Mesodermal cell (in vitro differentiated cells): ENCODE measurements around the gene HNMT.

Source experiments
- H3K27ac ChIP-seq: 2 replicates; pipeline ENCODE4 v1.7.0; 2013; ENCODE audit warnings: mild to moderate bottlenecking, low read depth, low read length, moderate library complexity; ENCODE audit not compliant: severe bottlenecking
- H3K36me3 ChIP-seq: 2 replicates; pipeline ENCODE4 v1.7.1; 2013; ENCODE audit warnings: mild to moderate bottlenecking, low read length, moderate library complexity; ENCODE audit not compliant: control insufficient read depth, insufficient read depth
- H3K4me1 ChIP-seq: one replicate; pipeline ENCODE4 v1.7.1; 2013; ENCODE audit warnings: mild to moderate bottlenecking, low read length; ENCODE audit not compliant: insufficient read depth, control insufficient read depth, poor library complexity, severe bottlenecking
- H3K4me3 ChIP-seq: 2 replicates; pipeline ENCODE4 v1.7.0; 2013; ENCODE audit warnings: low read length, control low read depth, mild to moderate bottlenecking; ENCODE audit not compliant: insufficient read depth, poor library complexity, severe bottlenecking; ENCODE audit errors: extremely low read depth
- H3K9me3 ChIP-seq: 2 replicates; pipeline ENCODE4 v1.7.1; 2013; ENCODE audit warnings: mild to moderate bottlenecking, low read length, moderate library complexity; ENCODE audit not compliant: control insufficient read depth
- WGBS, 2 experiments: methylation state at CpG; one replicate each; pipeline ENCODE4 v1.1.5; 2013; ENCODE audit warnings: missing lambda C conversion rate in 2 of 2; ENCODE audit not compliant: insufficient coverage in 2 of 2; 5-methylcytosine and 5-hydroxymethylcytosine counted together

HNMT gene

GRCh38 chr2:138010890-138011289 is 46.6 kb downstream of the HNMT start:
- H3K4me1 ChIP-seq = no peaks in the 10 kb centered on the region
- H3K9me3 ChIP-seq = no peaks in the 10 kb centered on the region
- no peaks in the 10 kb centered on the region for H3K36me3 ChIP-seq
- WGBS, 2 experiments = 100% methylated on average over 1 to 3 of the region's 4 CpGs
- no peak overlapping the region for H3K27ac ChIP-seq
- no peak overlapping the region for H3K4me3 ChIP-seq

- Histone ChIP-seq H3K4me1 (no peaks in the 10 kb centered on the region), H3K36me3 (no peaks in the 10 kb centered on the region), H3K9me3 (no peaks in the 10 kb centered on the region), H3K4me3 (no peak overlapping the region), H3K27ac (no peak overlapping the region)
- WGBS, 2 experiments = no CpG with 5 or more reads among the region's 3 CpGs
Observed at GRCh38 chr2:138012082-138012481, 47.8 kb downstream of the HNMT start.

GRCh38 chr2:138012968-138013367 is 48.7 kb downstream of the HNMT start:
- Histone ChIP-seq H3K4me3 (no peak overlapping the region), H3K9me3 (no peaks in the 10 kb centered on the region), H3K4me1 (no peaks in the 10 kb centered on the region), H3K27ac (no peak overlapping the region), H3K36me3 (no peaks in the 10 kb centered on the region)
- 84 to 95% methylated on average over 2 of the region's 3 CpGs for WGBS, 2 experiments

GRCh38 chr2:138013639-138014038 is 49.4 kb downstream of the HNMT start:
- Histone ChIP-seq H3K9me3 (no peaks in the 10 kb centered on the region), H3K27ac (no peak overlapping the region), H3K36me3 (no peaks in the 10 kb centered on the region), H3K4me1 (no peaks in the 10 kb centered on the region), H3K4me3 (no peak overlapping the region)
- WGBS, 2 experiments = 93 to 100% methylated on average over 2 of the region's 2 CpGs

- no peaks in the 10 kb centered on the region for H3K36me3 ChIP-seq
- WGBS, 2 experiments = no CpG with 5 or more reads among the region's 3 CpGs
- no peaks in the 10 kb centered on the region for H3K4me1 ChIP-seq
- H3K27ac ChIP-seq = no peak overlapping the region
- no peaks in the 10 kb centered on the region for H3K9me3 ChIP-seq
- no peak overlapping the region for H3K4me3 ChIP-seq
Observed at GRCh38 chr2:138015494-138015893, 51.2 kb downstream of the HNMT start.

- 100% methylated on average over 1 of the region's 3 CpGs; no CpG with 5 or more reads in 1 of the 2 experiments for whole genome bisulfite sequencing, 2 experiments
- Histone ChIP-seq H3K36me3 (no peaks in the 10 kb centered on the region), H3K9me3 (no peaks in the 10 kb centered on the region), H3K27ac (no peak overlapping the region), H3K4me3 (no peak overlapping the region), H3K4me1 (no peaks in the 10 kb centered on the region)
Observed at GRCh38 chr2:138016351-138017087, 52.2 kb downstream of the HNMT start.

- WGBS, 2 experiments = 100% methylated on average over 1 of the region's 1 CpG
- H3K9me3 ChIP-seq = no peaks in the 10 kb centered on the region
- no peak overlapping the region for H3K27ac ChIP-seq
- no peak overlapping the region for H3K4me3 ChIP-seq
- no peaks in the 10 kb centered on the region for H3K4me1 ChIP-seq
- no peaks in the 10 kb centered on the region for H3K36me3 ChIP-seq
Observed at GRCh38 chr2:138017824-138018223, 53.6 kb downstream of the HNMT start.

GRCh38 chr2:138018866-138019688 is 54.8 kb downstream of the HNMT start:
- H3K36me3 ChIP-seq = no peaks in the 10 kb centered on the region
- H3K27ac ChIP-seq = no peak overlapping the region
- H3K4me1 ChIP-seq = no peaks in the 10 kb centered on the region
- H3K9me3 ChIP-seq = no peaks in the 10 kb centered on the region
- 80 to 84% methylated on average over 1 to 3 of the region's 3 CpGs for WGBS, 2 experiments
- H3K4me3 ChIP-seq = no peak overlapping the region

- Histone ChIP-seq H3K4me1 (no peaks in the 10 kb centered on the region), H3K9me3 (no peaks in the 10 kb centered on the region), H3K36me3 (no peaks in the 10 kb centered on the region), H3K27ac (no peak overlapping the region), H3K4me3 (no peak overlapping the region)
- WGBS, 2 experiments = no CpG with 5 or more reads among the region's 1 CpG
Observed at GRCh38 chr2:138020432-138020831, 56.2 kb downstream of the HNMT start.

- H3K9me3 ChIP-seq = no peaks in the 10 kb centered on the region
- H3K4me1 ChIP-seq = no peaks in the 10 kb centered on the region
- no peak overlapping the region for H3K4me3 ChIP-seq
- no peaks in the 10 kb centered on the region for H3K36me3 ChIP-seq
- H3K27ac ChIP-seq = no peak overlapping the region
- 100% methylated on average over 1 of the region's 1 CpG; no CpG with 5 or more reads in 1 of the 2 experiments for WGBS, 2 experiments
Observed at GRCh38 chr2:138021154-138021553, 56.9 kb downstream of the HNMT start.

GRCh38 chr2:138023298-138023697 is 59.0 kb downstream of the HNMT start:
- Histone ChIP-seq H3K9me3 (no peaks in the 10 kb centered on the region), H3K4me3 (no peak overlapping the region), H3K4me1 (no peaks in the 10 kb centered on the region), H3K36me3 (no peaks in the 10 kb centered on the region), H3K27ac (no peak overlapping the region)
- 100% methylated on average over 2 of the region's 4 CpGs; no CpG with 5 or more reads in 1 of the 2 experiments for WGBS, 2 experiments
